Esophagus squamous epithelium (tissue), 4 donors: ENCODE results near the gene FRMD4A.

Source experiments
- CTCF ChIP-seq, 6 experiments: fragments of 450-650 bp in 4 of 6; fragments of 200-600 bp in 2 of 6; sonication (generic) in 2 of 6; IDR thresholded peaks; one replicate each; pipeline ENCODE4 v1.5.1; 2016 to 2019; ENCODE audit warnings: antibody characterized with exemption in 6 of 6, mild to moderate bottlenecking in 4 of 6, moderate library complexity in 4 of 6
- POLR2A ChIP-seq, 4 donors: fragments of 450-650 bp; IDR thresholded peaks; one replicate each; pipeline ENCODE4 v1.6.1; 2017; ENCODE audit warnings: antibody characterized with exemption in 4 of 4, mild to moderate bottlenecking in 4 of 4, moderate library complexity in 3 of 4

- no peak for TF ChIP-seq POLR2A (IDR thresholded peaks at IDR 0.05)
- TF ChIP-seq CTCF (IDR thresholded peaks at IDR 0.05) = no peak
These were observed 370.1 kb downstream of the FRMD4A start for GRCh38 chr10:13960603-13961002.
